NT2/D1 (cell line): ENCODE measurements around the gene ZDHHC17.
"Not testable (repeated sequence)": the region's sequence is repeated elsewhere in the genome, so short reads cannot be mapped to it uniquely, and the experiment has no call there.

Experiments
- DNase-seq: peaks from one replicate; pipeline ENCODE4 v3.0.0-alpha.2; 2011; ENCODE audit warnings: low read depth, low spot score
- H3K27me3 ChIP-seq: 2 replicates; pipeline ENCODE4 v1.6.0; 2011; ENCODE audit warnings: mild to moderate bottlenecking; ENCODE audit not compliant: insufficient read length, insufficient read depth
- H3K36me3 ChIP-seq: 2 replicates; pipeline ENCODE4 v1.6.1; 2011; ENCODE audit warnings: mild to moderate bottlenecking, low read length, mixed read lengths; ENCODE audit not compliant: insufficient read depth, insufficient read length
- H3K4me1 ChIP-seq: 2 replicates; pipeline ENCODE4 v1.5.1; 2011; ENCODE audit not compliant: insufficient read depth, insufficient read length
- H3K4me3 ChIP-seq: 2 replicates; pipeline ENCODE4 v1.5.1; 2011; ENCODE audit warnings: low read depth; ENCODE audit not compliant: insufficient read length
- H3K9ac ChIP-seq: 2 replicates; pipeline ENCODE4 v1.6.0; 2011; ENCODE audit warnings: low read depth; ENCODE audit not compliant: insufficient read length
- H3K9me3 ChIP-seq: 2 replicates; pipeline ENCODE4 v1.5.1; 2011; ENCODE audit warnings: mild to moderate bottlenecking, low read length; ENCODE audit not compliant: insufficient read depth
- SUZ12 ChIP-seq: IDR thresholded peaks from 2 replicates; pipeline ENCODE4 v1.6.1; 2011; ENCODE audit not compliant: insufficient read length, insufficient read depth; ENCODE audit errors: extremely low read depth
- YY1 ChIP-seq: IDR thresholded peaks from 2 replicates; pipeline ENCODE4 v1.6.1; 2011; ENCODE audit not compliant: insufficient read length, insufficient read depth
- ZNF274 ChIP-seq: IDR thresholded peaks from 2 replicates; pipeline ENCODE4 v1.6.1; 2011; ENCODE audit warnings: mild to moderate bottlenecking, low read depth, low read length

ZDHHC17 gene

DNA sequence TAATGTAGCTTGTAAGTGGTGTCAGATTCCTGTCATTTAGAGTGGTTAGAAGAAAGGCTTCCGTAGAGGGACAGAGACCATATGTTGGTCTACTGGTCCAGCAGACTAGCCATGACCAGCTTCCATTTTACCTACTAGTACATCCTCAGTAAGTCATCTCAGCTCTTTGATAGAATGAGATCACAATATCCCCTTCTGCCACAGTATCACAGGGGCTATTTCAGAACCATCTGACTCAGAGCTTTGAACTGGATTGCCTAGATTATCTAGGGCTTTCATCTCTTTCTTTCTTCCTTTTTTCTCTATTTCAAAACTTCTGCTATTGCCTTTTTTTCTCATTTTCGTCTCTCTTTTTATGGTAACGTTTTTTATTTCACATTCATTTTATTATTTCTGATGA is 4.7 kb downstream of the ZDHHC17 start:
- DNase-seq, result no peak
- Histone ChIP-seq H3K27me3 (no peaks in the 10 kb centered on the region), H3K4me3 (no peak overlapping the region), H3K4me1 (no peaks in the 10 kb centered on the region), H3K9ac (no peak overlapping the region), H3K9me3 (no peaks in the 10 kb centered on the region), H3K36me3 (peaks cover 21% of the 10 kb centered on the region)
- TF ChIP-seq SUZ12 (no peak), ZNF274 (no peak), YY1 (no peak)

- peaks cover 17% of the 10 kb centered on the region; the same call in 1 of the 2 replicates for H3K9me3 ChIP-seq
- no peak for DNase-seq
- peaks cover 7% of the 10 kb centered on the region for H3K36me3 ChIP-seq
- H3K27me3 ChIP-seq, result no peaks in the 10 kb centered on the region
- no peaks in the 10 kb centered on the region for H3K4me1 ChIP-seq
- H3K4me3 ChIP-seq, result no peak overlapping the region
- no peak for TF ChIP-seq SUZ12
- no peak for TF ChIP-seq YY1
- no peak for TF ChIP-seq ZNF274
- no peak overlapping the region for H3K9ac ChIP-seq
Observed at GRCh38 chr12:76777765-76778216, 13.9 kb downstream of the ZDHHC17 start.

DNA sequence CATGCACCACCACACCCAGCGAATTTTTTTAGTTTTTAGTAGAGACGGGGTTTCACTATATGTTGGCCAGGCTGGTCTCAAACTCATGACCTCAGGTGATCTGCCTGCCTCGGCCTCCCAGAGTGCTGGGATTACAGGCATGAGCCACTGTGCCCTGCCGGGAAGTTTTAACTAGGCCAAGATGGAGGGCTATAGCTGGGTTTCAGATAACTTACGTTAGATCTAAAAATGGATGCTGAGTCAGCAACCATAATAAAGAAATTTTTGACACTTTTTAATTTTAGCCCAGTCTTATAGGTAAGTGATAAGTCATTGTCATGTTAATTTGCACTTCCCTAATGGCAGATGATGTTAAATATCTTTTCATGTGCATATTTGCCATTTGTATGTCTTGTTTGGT is 14.4 kb downstream of the ZDHHC17 start:
- H3K9me3 ChIP-seq, result peaks cover 17% of the 10 kb centered on the region; the same call in 1 of the 2 replicates
- peaks cover 7% of the 10 kb centered on the region for H3K36me3 ChIP-seq
- H3K4me3 ChIP-seq, result no peak overlapping the region
- no peaks in the 10 kb centered on the region for H3K27me3 ChIP-seq
- H3K9ac ChIP-seq, result no peak overlapping the region
- no peaks in the 10 kb centered on the region for H3K4me1 ChIP-seq
- TF ChIP-seq ZNF274 (no peak), SUZ12 (no peak), YY1 (no peak)
- DNase-seq, result no peak

GRCh38 chr12:76779310-76779709 is 15.4 kb downstream of the ZDHHC17 start:
- not testable (repeated sequence) for H3K4me1 ChIP-seq, H3K27me3 ChIP-seq, H3K9ac ChIP-seq, DNase-seq, H3K4me3 ChIP-seq, H3K36me3 ChIP-seq
- H3K9me3 ChIP-seq, result peaks cover 17% of the 10 kb centered on the region; the same call in 1 of the 2 replicates

DNA sequence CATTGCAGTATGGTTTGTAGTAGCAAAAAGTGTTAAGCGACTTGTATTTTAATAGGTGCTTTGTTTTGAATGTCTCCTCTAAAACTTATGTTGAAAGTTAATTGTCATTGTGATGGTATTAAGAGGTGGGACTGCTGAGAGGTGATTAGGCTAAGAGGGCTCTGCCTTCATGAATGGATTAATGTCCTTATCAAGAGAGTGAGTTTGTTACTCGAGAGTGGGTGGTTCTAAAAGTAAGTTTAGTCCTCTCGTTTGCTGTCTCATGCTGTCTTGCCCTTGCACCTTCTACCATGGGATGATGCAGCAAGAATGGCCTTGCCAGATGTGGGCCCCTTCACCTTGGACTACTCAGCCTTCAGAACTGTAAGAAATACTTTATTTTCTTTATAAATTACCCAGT is 17.4 kb downstream of the ZDHHC17 start:
- Histone ChIP-seq H3K36me3 (peaks cover 8% of the 10 kb centered on the region), H3K4me1 (no peaks in the 10 kb centered on the region), H3K27me3 (no peaks in the 10 kb centered on the region), H3K9ac (no peak overlapping the region), H3K4me3 (no peak overlapping the region), H3K9me3 (peaks cover 17% of the 10 kb centered on the region; the same call in 1 of the 2 replicates)
- TF ChIP-seq YY1 (no peak), ZNF274 (no peak), SUZ12 (no peak)
- DNase-seq, result no peak

DNA sequence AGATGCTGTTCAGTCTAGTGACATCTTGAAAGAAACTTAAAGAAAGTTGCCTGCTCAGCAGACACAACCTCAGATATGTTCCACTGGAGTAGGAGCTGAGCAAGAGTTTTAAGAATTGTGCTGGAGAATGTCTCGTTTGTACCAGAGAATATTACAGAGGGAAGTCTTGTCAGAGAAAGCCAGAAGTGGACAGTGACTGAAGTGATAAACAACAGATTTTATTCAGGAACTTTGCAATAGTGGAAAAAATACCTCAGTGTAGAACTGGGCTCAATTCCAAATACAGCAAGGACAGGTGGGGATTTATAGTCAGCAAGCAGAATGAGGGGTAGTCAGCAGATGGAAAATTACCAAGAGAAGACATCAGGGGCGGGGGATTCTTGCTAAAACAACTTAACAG is 18.6 kb downstream of the ZDHHC17 start:
- Histone ChIP-seq H3K9ac (no peak overlapping the region), H3K4me1 (no peaks in the 10 kb centered on the region), H3K4me3 (no peak overlapping the region), H3K36me3 (peaks cover 8% of the 10 kb centered on the region), H3K27me3 (no peaks in the 10 kb centered on the region), H3K9me3 (peaks cover 17% of the 10 kb centered on the region; the same call in 1 of the 2 replicates)
- no peak for DNase-seq
- TF ChIP-seq ZNF274 (no peak), YY1 (no peak), SUZ12 (no peak)

DNA sequence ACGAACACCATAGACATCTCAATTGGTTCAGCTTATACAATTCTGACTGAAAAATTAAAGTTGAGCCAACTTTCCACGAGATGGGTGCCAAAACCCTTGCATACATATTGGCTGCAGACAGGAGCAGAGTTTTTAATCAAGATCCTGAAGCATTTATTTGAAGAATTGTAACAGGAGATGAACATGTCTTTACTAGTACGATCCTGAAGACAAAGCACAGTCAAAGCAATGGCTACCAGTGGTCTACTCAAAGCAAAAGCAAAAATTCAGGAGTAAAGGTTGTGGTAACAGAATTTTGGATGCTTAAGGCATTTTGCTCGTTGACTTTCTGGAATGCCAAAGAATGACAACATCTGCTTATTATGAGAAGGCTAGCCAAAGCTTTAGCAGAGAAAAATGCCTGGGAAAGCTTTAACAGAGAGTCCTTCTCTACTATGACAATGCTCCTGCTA is 20.7 kb downstream of the ZDHHC17 start:
- no peak overlapping the region for H3K4me3 ChIP-seq
- H3K36me3 ChIP-seq, result peaks cover 8% of the 10 kb centered on the region
- TF ChIP-seq ZNF274, result no peak
- no peak for TF ChIP-seq YY1
- no peak for TF ChIP-seq SUZ12
- no peak for DNase-seq
- H3K9ac ChIP-seq, result no peak overlapping the region
- no peaks in the 10 kb centered on the region for H3K27me3 ChIP-seq
- H3K4me1 ChIP-seq, result no peaks in the 10 kb centered on the region
- H3K9me3 ChIP-seq, result peaks cover 8% of the 10 kb centered on the region; the same call in 1 of the 2 replicates

- DNase-seq, result no peak
- peaks cover under 1% of the 10 kb centered on the region; the same call in 1 of the 2 replicates for H3K9me3 ChIP-seq
- H3K27me3 ChIP-seq, result no peaks in the 10 kb centered on the region
- H3K36me3 ChIP-seq, result peaks cover 8% of the 10 kb centered on the region
- no peaks in the 10 kb centered on the region for H3K4me1 ChIP-seq
- H3K4me3 ChIP-seq, result no peak overlapping the region
- TF ChIP-seq SUZ12, result no peak
- no peak for TF ChIP-seq ZNF274
- TF ChIP-seq YY1, result no peak
- H3K9ac ChIP-seq, result no peak overlapping the region
Observed at GRCh38 chr12:76785407-76785806, 21.5 kb downstream of the ZDHHC17 start.
